ENCODE measurements around the gene RECQL5. TPM values are rescaled to one million over a fixed set of nuclear protein-coding genes. Genes with fewer than 3 reads are reported as not detected.

The RECQL5 gene
- total RNA-seq, 1 experiment from 2014 or later, result 40.0 TPM

- no peak overlapping the region for H3K4me2 ChIP-seq (ENCODE audit: insufficient read depth, insufficient read length, low read length)
- no peak overlapping the region for H4K8ac ChIP-seq (replicated peaks; ENCODE audit: insufficient read length, low read depth, low read length)
- no peaks in the 10 kb centered on the region for H4K20me1 ChIP-seq (ENCODE audit: control insufficient read depth, insufficient read depth, insufficient read length)
- Mint-ChIP-seq H3K9me3 (no peaks in the 10 kb centered on the region), H3K36me3 (ENCODE audit: insufficient read depth in 1 of 3, low read depth in 3 of 3) (peaks cover 16 to 36% (median 35%) of the 10 kb centered on the region in 3 experiments; a peak in 6 of 7 replicates), H3K4me1 (peaks cover 21 to 26% of the 10 kb centered on the region in 2 experiments), H3K27ac (no peak overlapping the region; a peak in 1 of 7 replicates), H3K27me3 (ENCODE audit: low read depth) (no peaks in the 10 kb centered on the region), H3K4me3 (no peak overlapping the region)
- no peak overlapping the region for H3K4ac ChIP-seq (ENCODE audit: low read depth, low read length)
- H2BK12ac ChIP-seq (ENCODE audit: insufficient read length, low read depth, low read length), result no peak overlapping the region
- H3K18ac ChIP-seq (ENCODE audit: insufficient read length, low read depth, low read length), result no peak overlapping the region
- no peak overlapping the region for H2BK120ac ChIP-seq (ENCODE audit: low read depth, low read length, poor library complexity, severe bottlenecking)
- DNase-seq, result no peak
- peaks cover 2% of the 10 kb centered on the region; the same call in 1 of the 2 replicates for H3K4me1 ChIP-seq (ENCODE audit: insufficient read depth, low read length)
- no peak overlapping the region for H3K14ac ChIP-seq (ENCODE audit: insufficient read depth, low read length)
- H3K9me3 ChIP-seq (ENCODE audit: control insufficient read depth, low read depth, low read length), result no peaks in the 10 kb centered on the region
- no peaks in the 10 kb centered on the region for H3K23me2 ChIP-seq (ENCODE audit: insufficient read length, low read depth, low read length, poor library complexity, severe bottlenecking)
- no peaks in the 10 kb centered on the region for H3K79me1 ChIP-seq (ENCODE audit: insufficient read depth, low read depth, low read length, poor library complexity, severe bottlenecking)
- no peak overlapping the region for H2AK5ac ChIP-seq (ENCODE audit: insufficient read length, low read length)
- no CpG with 5 or more reads among the region's 7 CpGs for WGBS (ENCODE audit: extremely low coverage, insufficient read length, low lambda C conversion rate)
- H2BK20ac ChIP-seq (ENCODE audit: low read depth, low read length, poor library complexity, severe bottlenecking), result no peak overlapping the region
- no peak overlapping the region for H3T11ph ChIP-seq (ENCODE audit: low read length)
- no peak overlapping the region for H3K9ac ChIP-seq (ENCODE audit: extremely low read depth, insufficient read length, low read length)
- H4K91ac ChIP-seq (ENCODE audit: insufficient read length, low read depth, low read length), result no peak overlapping the region
- no peak overlapping the region for H3K23ac ChIP-seq (ENCODE audit: insufficient read length, low read depth, low read length)
- TF ChIP-seq CTCF (conservative IDR thresholded peaks at IDR 0.05), result no peak
- no peak overlapping the region for H4K5ac ChIP-seq (ENCODE audit: insufficient read length, low read depth, low read length)
- no peaks in the 10 kb centered on the region for H3K79me2 ChIP-seq (ENCODE audit: insufficient read depth, low read length)
- H3K27ac ChIP-seq (ENCODE audit: insufficient read length, low read depth, low read length), result no peak overlapping the region
- no peak overlapping the region for H2BK5ac ChIP-seq (ENCODE audit: insufficient read length, low read length)
- H2AFZ ChIP-seq (ENCODE audit: low read length), result no peak overlapping the region
- H3K56ac ChIP-seq (ENCODE audit: insufficient read length, low read depth, low read length), result no peak overlapping the region
- H3K27me3 ChIP-seq (ENCODE audit: insufficient read depth, low read length), result no peaks in the 10 kb centered on the region
- no peak overlapping the region for H2BK15ac ChIP-seq (ENCODE audit: low read depth, low read length)
Observed at GRCh38 chr17:75647921-75648320, 19.0 kb downstream of the RECQL5 start.

Data from H9 (cell line).